CD4-positive, alpha-beta T cell treated with Interleukin-15 for 1 hour (primary cell): Measurements from ENCODE around the gene NIPA2.

Experiments used
- DNase-seq: peaks from one replicate; pipeline ENCODE4 v3.0.0-alpha.2; 2020

The NIPA2 gene

DNA sequence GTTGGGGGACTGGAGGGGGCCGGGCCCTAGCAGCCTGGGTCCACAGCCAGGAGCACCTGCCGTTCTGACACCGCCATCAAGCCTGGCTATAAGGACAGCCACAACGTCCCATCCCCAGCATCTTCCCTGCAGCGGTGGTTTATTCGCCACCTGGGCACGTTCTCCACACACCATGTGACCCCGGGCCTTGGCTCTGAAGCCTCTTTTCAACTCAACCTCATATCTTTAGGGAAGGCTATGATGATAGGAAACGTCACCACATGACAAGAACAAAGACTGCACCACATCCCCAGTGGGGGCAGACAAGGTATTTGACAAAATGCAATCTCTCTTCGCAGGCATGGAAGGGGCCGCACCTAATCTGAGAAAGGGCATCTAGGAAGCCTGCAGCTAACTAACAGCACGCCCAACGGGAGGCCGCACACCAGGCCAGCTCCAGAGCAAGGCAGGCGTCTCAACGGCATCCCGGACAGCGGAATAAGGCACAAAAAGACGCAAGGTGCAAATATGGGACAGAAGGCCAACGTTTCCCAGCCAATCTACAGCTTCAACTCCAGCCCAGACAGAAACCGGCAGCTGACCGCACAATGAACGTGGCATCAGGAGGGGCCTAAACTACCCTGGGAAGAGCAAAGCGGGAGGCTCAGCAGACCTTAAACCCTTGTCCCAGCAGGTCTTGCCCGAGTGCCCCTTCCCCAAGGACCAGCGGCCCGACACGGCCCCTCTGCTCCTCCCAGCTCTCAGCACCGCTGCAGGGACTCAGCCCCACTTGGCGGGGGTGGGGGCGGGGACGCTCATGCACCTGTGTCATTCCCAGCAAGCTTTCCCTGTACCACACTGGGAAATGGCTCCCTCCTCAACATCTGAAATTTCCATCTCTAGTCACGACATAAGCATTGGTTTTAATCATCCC is 41.9 kb downstream of the NIPA2 start:
- no peak for DNase-seq

DNA sequence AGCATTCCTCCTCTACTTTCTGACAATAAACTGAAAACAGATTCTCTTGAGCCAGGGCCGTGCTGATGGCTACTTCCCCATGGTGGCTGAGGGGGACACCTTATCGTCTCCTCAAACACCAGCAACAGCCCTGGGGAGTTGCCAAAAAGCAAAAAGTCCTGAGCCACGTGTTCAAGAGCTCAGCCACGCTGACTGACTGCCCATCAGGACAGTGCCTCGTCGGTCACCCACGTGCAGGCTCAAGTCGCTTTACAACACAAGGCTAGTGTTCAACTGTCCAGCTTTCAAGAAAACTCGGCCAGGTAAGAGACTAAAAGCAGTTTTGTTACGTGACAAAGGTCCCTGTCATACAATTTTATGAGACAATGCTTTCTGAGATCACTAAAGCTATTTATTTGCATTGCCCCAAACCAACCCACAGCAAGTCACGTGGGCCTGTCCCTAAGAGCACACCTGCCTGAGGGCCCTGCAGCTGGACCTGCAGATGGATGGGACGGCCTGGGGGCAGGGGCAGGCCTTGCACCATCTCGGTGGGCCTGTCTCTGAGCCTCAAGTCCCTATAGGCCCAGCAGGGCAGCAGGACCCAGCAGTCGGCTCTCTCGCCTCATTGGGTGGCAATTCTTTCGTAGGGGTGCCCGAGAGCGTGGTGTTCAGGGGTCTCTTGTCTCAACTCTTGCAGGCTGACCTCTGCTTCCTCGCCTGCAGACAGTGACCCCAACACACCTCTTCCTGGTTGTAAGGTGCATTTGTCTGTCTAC is 42.7 kb downstream of the NIPA2 start:
- no peak for DNase-seq

DNA sequence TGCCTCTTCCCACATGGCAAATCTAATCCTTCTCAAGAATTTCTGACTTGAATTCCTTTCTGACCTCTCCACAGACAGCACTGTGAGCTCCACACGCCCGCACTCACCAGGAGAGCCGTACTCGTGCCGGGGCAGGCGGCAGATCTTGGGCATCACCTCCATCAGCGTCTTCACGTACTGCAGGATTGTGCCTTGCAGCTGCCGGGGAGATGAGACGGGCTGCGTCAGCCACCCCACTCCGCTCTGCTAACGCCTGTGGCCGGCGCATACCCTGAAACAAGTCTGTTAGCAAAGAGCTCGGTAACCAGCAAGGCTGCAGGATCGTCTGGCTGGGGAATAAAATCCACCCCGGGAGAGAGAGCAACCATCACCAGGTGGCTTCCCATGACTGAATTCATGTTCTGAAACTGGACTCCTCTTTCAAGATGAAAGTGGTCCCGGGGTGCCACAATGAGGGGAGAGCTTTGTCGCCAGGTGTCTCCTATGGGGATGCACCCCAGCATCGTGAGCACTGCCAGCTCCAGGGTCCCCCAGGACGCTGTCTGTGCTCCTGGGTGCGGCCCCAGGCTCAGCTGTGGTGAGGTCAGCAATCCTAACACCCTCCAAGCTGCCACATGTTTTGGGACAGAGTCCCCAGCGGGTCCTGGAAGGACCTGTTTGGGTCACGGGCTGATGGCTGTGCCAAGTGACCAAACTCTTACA is 43.4 kb downstream of the NIPA2 start:
- no peak for DNase-seq

DNA sequence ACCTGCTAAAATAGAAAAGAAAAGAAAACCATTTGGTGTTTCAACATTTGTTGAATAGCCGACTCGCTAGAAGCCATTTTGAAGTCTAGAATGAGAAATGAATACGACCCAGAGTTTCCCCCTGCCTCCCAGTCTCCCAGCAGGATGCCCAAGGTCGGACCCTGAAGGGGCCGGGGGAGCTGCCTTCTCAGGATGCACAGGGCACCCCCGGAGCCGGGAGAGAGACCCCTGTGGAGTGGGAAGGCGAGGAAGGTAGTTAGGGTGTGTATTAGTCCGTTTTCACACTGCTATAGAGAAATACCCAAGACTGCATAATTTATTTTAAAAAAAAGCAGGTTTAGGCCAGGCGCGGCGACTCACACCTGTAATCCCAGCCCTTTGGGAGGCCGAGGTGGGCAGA is 44.7 kb downstream of the NIPA2 start:
- no peak for DNase-seq

DNA sequence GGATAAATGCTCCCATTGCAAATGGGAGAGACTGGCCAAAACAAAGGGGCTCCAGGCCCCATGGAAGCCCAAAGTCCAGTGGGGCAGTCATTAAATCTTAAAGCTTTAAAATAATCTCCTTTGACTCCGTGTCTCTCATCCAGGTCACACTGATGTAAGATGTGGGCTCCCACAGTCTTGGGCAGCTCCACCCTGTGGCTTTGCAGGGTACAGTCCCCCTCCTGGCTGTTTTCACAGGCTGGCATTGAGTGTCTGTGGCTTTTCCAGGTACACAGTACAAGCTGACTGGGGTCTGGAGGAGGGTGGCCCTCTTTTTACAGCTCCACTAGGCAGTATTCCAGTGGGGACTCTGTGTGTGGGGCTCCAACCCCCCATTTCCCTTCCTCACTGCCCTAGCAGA is 45.9 kb downstream of the NIPA2 start:
- no peak for DNase-seq

GRCh38 chr15:22885120-22885519 is 46.7 kb downstream of the NIPA2 start:
- no peak for DNase-seq

DNA sequence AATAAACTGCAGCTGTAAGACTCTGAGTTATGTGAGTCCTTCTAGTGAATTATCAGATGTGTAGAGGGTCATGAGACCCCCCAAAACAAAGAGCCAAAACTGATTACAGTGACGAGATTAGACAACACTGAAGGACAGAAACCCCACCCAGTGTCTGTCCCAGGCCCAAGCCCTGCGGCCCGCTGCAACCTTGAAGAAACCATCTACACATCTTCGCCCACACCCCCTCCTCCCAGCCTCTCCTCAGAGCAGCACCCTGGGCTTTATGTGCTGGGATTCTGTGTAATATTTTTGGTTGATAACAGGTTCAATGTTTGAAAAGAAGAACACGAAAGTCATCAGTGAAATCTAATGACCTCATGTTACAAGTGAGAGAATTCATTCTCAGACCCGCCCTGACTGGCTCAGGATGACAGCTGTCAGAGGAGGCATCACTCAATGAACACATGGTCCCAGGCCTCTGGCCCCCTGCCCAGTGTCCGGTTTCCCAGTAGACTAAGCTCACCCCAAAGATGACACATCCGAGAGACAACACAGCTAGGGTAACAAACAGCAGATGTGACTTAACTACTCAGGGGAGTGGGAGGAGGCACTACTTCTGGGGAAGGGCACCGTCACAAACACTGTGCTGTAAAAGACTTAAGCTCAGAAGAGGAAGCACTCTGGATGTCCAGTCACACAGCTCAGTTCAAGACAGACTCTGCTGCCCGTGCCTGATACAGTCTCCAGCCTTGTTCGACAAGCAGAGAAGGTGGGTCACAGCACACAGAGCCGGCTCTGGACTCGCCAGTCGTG is 48.9 kb downstream of the NIPA2 start:
- no peak for DNase-seq

DNA sequence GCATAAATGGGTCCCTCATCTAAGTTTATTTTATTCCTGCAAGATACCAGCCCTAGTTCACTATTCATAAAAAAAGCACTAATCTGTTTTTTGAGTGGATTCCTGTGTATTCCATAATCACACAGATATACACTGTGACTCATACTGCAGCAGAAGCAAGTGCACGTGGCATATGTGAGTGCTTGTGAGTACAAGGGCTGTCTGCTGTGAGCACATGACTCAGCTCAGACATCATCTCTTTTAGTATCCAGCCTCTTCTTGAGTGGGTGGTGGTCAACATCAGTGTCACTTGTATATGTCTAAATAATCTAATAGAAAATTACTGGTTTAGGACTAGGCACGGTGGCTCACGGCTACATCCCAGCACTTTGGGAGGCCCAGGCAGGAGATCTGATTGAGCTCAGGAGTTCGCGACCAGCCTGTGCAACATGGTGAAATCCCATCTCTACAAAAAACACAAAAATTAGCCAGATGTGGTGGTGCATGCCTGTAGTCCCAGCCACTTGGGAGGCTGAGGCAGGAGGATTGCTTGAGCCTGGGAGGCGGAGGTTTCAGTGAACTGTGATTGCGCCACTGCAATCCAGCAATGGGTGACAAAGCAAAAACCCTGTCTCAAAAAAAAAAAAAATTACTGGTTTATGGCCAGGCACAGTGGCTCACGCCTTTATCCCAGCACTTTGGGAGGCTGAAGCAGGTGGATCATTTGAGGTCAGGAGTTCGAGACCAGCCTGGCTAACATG is 49.8 kb downstream of the NIPA2 start:
- DNase-seq = no peak

DNA sequence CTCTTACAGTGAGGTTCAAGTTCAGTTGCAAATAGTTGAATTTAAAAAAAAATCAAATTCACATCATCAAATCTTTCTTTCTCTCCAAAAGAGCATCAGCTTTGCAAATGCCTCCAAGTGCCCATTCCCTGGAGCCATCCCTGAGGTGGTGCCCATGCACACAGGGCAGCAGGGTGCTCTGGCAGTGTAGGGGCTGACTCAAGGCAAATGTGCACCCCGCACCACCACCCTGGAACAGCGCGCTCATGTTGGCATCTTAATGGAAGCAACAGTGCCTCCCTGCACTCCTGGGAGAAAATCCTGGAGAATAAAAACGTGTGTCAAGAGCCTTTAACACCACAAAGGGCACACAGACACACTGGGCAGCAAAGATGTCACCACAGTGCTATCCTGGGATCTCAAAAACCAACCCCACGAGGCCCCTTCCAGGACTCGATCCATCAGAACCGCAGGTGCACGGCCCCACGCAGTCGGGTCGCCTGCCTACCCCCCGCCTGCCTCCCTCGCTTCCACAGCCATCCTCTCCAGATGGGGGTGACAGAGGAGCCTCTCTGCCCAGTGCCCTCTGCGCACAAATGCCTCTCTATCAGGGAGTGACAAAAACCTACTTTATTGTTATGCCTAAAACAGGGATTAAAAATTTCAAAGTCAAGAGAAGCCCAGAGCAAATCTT is 50.8 kb downstream of the NIPA2 start:
- DNase-seq = no peak

- no peak for DNase-seq
These were observed 51.8 kb downstream of the NIPA2 start for GRCh38 chr15:22890296-22890695.

GRCh38 chr15:22891426-22892210 is 53.2 kb downstream of the NIPA2 start:
- DNase-seq = no peak

- DNase-seq = no peak
These were observed 53.9 kb downstream of the NIPA2 start for GRCh38 chr15:22892333-22892732.

DNA sequence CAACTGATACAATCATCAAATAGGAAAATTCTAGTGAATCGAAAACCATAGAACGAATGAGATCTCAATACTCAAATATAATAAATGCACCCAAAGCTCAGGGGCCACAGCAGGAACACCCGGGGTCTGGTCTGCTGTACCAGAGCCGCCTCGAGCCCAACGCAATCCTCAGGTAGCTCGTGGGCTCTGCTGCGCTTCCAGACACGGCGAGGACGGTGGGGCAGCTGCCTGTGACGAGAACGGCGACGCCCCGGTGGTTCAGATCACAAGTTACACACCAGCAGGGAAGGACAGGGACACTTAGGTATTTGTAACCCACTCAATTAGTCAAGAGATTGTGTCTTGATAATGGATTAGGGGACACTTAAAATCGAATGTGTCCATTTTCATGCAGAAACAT is 54.6 kb downstream of the NIPA2 start:
- no peak for DNase-seq

DNA sequence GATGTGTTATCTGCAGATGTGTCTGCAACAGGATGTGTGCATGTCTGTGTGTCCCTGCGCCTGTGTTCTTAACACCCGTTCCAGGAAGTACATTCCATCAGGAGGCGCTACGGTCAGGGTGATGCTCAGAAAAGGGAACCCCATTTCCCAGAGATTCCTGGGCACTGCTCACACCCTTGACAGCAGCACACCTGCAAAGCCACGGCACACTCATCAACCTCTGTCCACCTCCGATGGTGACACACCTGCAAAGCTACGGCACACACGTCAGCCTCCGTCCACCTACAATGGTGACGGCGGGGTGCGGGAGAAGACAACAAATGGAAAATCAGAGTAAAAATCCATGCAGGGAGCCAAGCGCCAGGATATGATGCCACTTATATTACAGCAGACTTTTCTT is 55.4 kb downstream of the NIPA2 start:
- DNase-seq = no peak

DNA sequence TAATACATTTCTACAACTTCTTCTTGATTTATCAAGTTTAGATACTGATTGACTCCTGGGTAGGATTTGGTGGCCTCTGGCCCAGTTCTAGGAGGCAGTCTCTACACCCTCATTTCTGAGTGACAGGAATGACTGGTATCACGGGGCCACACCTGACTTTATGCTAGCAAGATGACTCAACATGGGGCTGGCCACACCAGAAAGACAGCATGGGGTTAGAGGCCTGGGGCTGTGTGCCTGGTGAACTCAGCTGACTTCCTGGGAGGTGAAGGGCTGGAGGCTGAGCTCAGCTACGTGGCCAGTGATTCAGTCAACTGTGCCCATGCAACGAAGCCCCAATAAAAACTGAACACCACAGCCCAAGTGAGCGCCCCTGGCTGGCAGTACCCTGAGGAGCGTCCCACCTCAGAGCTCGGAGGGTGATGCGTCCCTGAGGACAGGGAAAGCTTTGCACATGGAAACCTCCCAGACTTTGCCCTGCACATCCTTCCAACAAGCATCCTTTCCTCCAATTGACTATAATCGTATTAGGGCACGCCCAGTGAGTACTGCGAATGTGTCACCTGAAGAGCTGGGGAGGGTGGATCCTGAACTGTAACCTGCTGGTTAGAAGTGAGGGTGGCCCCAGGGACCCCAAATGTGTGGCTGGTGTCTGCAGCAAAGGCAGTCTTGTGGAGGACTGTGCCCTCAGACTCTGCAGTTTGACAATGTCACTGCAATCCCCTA is 57.2 kb downstream of the NIPA2 start:
- no peak for DNase-seq

DNA sequence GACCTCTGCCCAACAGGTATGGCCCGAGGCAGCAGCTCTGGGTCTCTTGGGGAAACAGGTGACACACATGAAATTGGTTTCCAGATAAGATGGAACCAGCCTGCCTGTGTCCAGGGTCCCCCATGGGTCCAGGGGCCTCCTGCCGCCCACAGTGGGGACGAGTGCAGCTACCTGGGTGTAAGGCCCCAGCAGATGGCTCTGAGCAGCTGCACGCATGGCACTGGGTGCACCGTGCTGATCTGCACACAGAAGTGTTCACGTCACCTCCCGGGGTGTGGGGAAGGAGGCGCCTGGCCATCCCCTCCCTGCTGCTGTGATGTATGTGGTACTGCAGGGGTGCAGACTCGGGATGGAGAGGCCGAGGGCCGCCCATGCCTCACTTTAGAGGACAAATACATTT is 63.6 kb downstream of the NIPA2 start:
- no peak for DNase-seq

DNA sequence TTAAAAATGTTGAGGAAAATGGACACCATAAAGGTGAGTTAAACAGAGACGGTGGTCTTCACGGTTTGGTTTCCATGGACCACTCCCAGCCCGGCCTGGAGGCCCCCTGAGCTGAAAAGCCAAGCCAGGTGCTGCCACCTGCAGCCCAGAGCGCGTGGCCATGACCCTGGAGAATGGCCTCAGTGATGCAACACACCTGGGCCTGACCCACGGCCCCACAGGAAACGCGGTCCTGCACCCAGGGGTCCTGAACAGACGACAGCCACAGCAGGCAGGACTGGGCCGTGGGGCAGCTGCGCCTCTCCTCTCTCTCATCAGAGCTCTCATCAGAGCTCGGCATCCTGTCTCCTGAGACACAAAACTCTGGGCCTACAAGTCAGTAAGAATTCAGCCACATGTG is 64.1 kb downstream of the NIPA2 start:
- no peak for DNase-seq

- no peak for DNase-seq
These were observed 64.5 kb downstream of the NIPA2 start for GRCh38 chr15:22902981-22903380.

DNA sequence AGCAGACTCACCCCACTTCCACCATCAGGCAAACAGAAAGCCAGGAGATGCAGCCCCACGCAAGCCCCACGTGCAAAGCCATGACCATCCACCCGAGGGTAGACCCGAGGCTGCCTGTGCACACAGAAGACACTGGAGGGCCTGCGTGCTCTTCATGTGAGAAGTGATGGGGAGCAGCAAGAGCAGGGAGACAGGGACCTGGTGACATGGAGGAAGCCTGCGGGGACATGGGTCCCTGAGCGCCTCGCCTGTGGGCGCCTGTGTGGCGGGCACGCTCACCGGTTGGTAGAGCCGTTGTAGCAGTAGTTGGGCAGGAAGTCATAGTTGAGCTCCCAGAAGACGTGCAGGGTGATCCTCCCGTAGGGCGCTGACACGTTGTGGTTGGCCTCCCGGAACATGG is 65.0 kb downstream of the NIPA2 start:
- DNase-seq = no peak

DNA sequence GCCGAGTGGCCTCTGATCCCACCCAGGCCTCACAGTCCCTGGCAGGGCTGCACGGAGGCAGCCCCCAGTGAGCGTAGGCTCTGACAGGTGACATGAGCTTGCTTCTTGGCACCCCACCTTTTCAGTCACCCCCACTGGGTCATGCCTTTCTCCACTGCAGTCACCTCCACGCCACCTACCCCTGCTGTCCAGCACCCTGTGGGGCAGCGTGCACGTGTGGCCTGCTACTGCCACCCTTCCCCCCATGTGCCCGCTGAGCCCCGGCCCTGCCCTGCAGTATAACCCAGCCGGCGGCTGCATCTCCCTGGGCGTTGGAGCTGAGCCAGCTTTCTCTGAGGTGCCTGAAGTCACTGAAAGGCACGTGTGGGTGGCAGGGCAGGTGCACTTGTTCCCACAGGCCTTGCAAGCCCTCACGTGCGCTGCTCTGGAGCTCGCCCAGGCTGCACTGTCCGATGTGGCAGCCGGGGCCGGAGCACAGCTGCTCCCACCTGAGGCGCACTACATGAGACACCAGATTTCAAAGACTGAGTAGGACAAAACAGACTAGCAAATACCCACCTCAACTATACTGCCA is 65.6 kb downstream of the NIPA2 start:
- no peak for DNase-seq
